Ishikawa (cell line): Measurements from ENCODE around the gene CCNT1.

ENCODE experiments used
- CEBPB ChIP-seq: IDR thresholded peaks from 2 replicates; pipeline ENCODE4 v1.6.1; 2012
- CREB1 ChIP-seq: IDR thresholded peaks from 2 replicates; pipeline ENCODE4 v1.6.1; 2012; ENCODE audit warnings: low read depth
- EGR1 ChIP-seq: IDR thresholded peaks from 2 replicates; pipeline ENCODE4 v1.6.1; 2012
- EP300 ChIP-seq: IDR thresholded peaks from 2 replicates; pipeline ENCODE4 v1.6.1; 2012; ENCODE audit warnings: borderline replicate concordance
- FOXM1 ChIP-seq: IDR thresholded peaks from 2 replicates; pipeline ENCODE4 v1.6.1; 2012; ENCODE audit warnings: low read depth, borderline replicate concordance
- MAX ChIP-seq: IDR thresholded peaks from 2 replicates; pipeline ENCODE4 v1.6.1; 2012
- NFIC ChIP-seq: IDR thresholded peaks from 2 replicates; pipeline ENCODE4 v1.6.1; 2012
- RAD21 ChIP-seq: IDR thresholded peaks from 2 replicates; pipeline ENCODE4 v1.6.1; 2012; ENCODE audit warnings: low read depth
- REST ChIP-seq: IDR thresholded peaks from 2 replicates; pipeline ENCODE4 v1.6.1; 2012; ENCODE audit warnings: low read depth, mild to moderate bottlenecking
- TAF1 ChIP-seq: IDR thresholded peaks from 2 replicates; pipeline ENCODE4 v1.6.1; 2012; ENCODE audit warnings: low read depth, mild to moderate bottlenecking
- TCF12 ChIP-seq: IDR thresholded peaks from 2 replicates; pipeline ENCODE4 v1.6.1; 2012; ENCODE audit warnings: low read depth
- TEAD4 ChIP-seq: IDR thresholded peaks from 2 replicates; pipeline ENCODE4 v1.6.1; 2012
- USF1 ChIP-seq: IDR thresholded peaks from 2 replicates; pipeline ENCODE4 v1.6.1; 2012
- YY1 ChIP-seq: IDR thresholded peaks from 2 replicates; pipeline ENCODE4 v1.6.1; 2012; ENCODE audit warnings: low read depth
- ZBTB7A ChIP-seq: IDR thresholded peaks from 2 replicates; pipeline ENCODE4 v1.6.1; 2012; ENCODE audit warnings: low read depth

The CCNT1 gene

GRCh38 chr12:48687592-48687991 is 28.9 kb downstream of the CCNT1 start:
- TF ChIP-seq NFIC (no peak), ZBTB7A (no peak), TAF1 (no peak), YY1 (no peak), TEAD4 (no peak)

DNA sequence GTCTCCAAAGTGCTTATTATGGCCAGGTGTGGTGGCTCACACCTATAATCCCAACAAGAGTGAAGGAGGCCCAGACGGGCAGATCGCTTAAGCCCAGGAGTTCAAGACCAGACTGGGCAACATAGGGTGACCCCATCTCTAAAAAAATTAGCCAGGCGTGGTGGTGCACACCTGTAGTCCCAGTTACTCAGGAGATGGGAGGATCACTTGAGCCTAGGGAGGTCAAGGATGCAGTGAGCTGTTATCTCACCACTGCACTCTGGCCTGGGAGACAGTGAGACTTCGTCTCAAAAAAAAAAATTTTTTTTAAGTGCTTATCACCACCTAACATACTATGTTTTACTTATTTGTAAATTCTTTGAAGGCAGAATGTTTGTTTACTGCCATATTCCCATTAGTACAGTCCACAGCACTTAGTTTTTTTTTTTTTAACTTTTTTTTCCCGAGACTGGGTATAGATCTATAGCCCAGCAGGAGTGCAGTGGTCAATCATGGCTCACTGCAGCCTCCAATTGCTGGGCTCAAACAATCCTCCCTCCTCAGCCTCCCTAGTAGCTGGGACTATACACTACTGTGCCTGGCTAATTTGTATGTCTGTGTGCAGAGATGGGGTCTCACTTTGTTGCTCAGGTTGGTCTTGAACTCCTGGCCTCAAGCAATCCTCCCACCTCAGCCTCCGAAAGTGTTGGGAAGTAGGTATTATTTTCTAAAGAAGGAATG is 29.7 kb downstream of the CCNT1 start:
- no peak for TF ChIP-seq NFIC

GRCh38 chr12:48686037-48686595 is 30.4 kb downstream of the CCNT1 start:
- TF ChIP-seq CREB1: no peak
- TF ChIP-seq MAX: no peak
- no peak for TF ChIP-seq REST
- TF ChIP-seq RAD21: no peak
- TF ChIP-seq CEBPB: no peak
- no peak for TF ChIP-seq YY1
- TF ChIP-seq TAF1: no peak
- TF ChIP-seq TEAD4: no peak
- TF ChIP-seq NFIC: no peak
- no peak for TF ChIP-seq EP300
- no peak for TF ChIP-seq ZBTB7A
- no peak for TF ChIP-seq USF1
- TF ChIP-seq FOXM1: no peak
- no peak for TF ChIP-seq EGR1
- TF ChIP-seq TCF12: no peak

DNA sequence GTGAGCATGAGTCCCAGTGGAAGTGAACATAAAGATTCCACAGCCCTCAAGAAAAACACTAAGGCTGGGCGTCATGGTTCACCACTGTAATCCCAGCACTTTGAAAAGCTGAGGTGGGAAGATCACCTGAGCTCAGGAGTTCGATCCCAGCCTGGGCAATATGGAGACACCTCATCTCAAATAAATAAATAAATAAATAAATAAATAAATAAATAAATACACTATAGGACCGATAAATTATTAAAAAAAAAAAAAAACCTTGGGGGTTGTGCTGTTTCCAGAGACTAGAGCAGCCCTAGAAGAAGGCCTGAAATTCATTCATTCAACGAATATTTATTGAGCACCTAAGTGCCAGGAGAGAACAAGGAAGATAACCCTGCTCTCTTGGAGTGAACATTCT is 33.0 kb downstream of the CCNT1 start:
- TF ChIP-seq EP300 (no peak), TCF12 (no peak), EGR1 (no peak), ZBTB7A (no peak), YY1 (no peak), NFIC (no peak), TAF1 (no peak), FOXM1 (no peak), TEAD4 (no peak), RAD21 (no peak), USF1 (no peak)

DNA sequence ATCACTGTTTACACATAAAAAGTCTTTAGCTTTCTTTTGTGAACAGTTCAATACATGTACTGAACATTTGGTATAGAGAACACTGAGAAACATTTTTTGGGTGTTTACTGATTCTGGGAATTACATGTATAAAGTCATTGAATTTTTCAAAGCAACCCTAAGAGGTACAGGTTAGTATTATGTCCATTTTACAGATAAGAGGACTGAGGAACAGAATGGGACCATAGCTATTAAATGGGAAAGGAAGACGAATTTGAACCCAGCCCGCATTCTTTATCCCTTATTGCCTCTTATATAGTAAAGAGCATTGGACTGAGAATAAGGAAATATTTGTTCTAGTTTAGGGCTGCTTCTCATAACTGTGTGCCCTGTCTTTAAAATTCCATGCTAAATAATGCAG is 33.6 kb downstream of the CCNT1 start:
- no peak for TF ChIP-seq YY1
- TF ChIP-seq ZBTB7A: no peak

GRCh38 chr12:48682533-48682905 is 34.0 kb downstream of the CCNT1 start:
- 0 out of 2 replicates have a peak, but pooled peaks have one; percentile 16 for TF ChIP-seq USF1

DNA sequence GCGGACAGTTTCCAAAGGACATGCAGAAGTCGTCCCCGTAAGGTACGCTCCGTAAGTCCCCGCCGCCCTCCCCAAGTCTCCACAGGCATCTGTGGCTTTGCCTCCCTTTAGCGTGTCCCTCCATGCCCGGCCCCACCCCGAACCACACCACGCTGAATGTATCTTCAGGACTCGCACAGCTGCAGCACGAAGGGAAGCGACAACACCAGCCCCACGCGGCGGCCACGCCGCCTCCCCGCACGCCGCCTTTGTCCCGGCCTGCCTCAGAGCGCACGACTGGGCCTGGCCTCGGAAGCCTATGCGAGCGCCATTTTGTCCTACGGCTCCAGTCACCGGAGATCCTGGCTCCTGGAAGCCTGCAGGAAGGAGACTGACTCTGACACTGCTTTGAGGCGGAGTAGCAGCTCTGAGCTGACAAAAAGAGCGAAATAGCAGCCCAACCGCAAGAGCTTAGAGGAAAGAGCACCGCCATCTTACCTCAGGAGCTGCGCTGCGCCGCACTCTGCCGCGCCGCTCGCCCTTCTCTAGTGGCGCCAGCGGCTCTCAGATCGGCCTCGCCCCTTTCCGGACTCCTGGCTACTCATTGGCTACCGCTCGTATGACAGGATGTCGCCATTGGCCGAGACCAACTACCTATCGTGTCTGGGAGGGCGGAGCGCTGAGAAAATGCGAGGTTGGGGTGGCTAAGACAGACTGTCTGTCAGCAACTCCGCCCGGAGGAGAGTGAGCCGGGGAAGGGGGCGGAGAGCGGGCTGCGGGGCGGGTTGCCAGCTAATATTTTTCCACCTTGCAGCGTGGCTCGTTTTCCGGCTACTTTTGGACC is 34.6 kb downstream of the CCNT1 start, which contains the start of gene KANSL2:
Gene KANSL2 (minus strand): TSS at position 529 of the 823 bp plus-strand sequence. CDS start 606 bp downstream, outside the sequence.
- TF ChIP-seq YY1 (peak; percentile 96), FOXM1 (no peak), RAD21 (no peak), EGR1 (no peak), USF1 (peak; percentile 16; the same call in 1 of the 2 replicates), CREB1 (no peak), EP300 (no peak), TEAD4 (peak; percentile 50; the same call in 1 of the 2 replicates), CEBPB (no peak), NFIC (peak; percentile 10; the same call in 1 of the 2 replicates), MAX (peak; percentile 95), TAF1 (peak; percentile 99), ZBTB7A (no peak), TCF12 (peak; percentile 39; the same call in 1 of the 2 replicates), REST (no peak)
